SIG-M5 treated with dmso at 0.1 percent for 504 hours (cell line): ENCODE results near the gene SLC17A3.
A peak's percentile ranks its signal among the peaks of the same experiment; 100 is the strongest.

Source experiments
- DNase-seq: peaks from one replicate; lab custom pipeline; 2025; ENCODE audit not compliant: unreplicated experiment; lab: John Stamatoyannopoulos, UW

SLC17A3 gene

GRCh38 chr6:25892877-25893276 lies 18.8 kb upstream of the SLC17A3 start:
- DNase-seq = no peak

GRCh38 chr6:25889877-25890853 lies 16.1 kb upstream of the SLC17A3 start:
- DNase-seq = peak; percentile 9

- DNase-seq = no peak
Observed at GRCh38 chr6:25888626-25889025, 14.6 kb upstream of the SLC17A3 start.

- DNase-seq = no peak
Observed at GRCh38 chr6:25886066-25886465, 12.0 kb upstream of the SLC17A3 start.

GRCh38 chr6:25883991-25884390 lies 9.9 kb upstream of the SLC17A3 start:
- DNase-seq = no peak

- DNase-seq = no peak
Observed at GRCh38 chr6:25883536-25883935, 9.5 kb upstream of the SLC17A3 start.

- no peak for DNase-seq
Observed at GRCh38 chr6:25882051-25882496, 8.0 kb upstream of the SLC17A3 start.

- no peak for DNase-seq
Observed at GRCh38 chr6:25880601-25881000, 6.6 kb upstream of the SLC17A3 start.

GRCh38 chr6:25878721-25879322 lies 4.8 kb upstream of the SLC17A3 start:
- DNase-seq = no peak

- DNase-seq = no peak
Observed at GRCh38 chr6:25875926-25876602, 2.0 kb upstream of the SLC17A3 start.

- DNase-seq = no peak
Observed at GRCh38 chr6:25875563-25875905, 1.5 kb upstream of the SLC17A3 start.

GRCh38 chr6:25874822-25875562 lies 949 bp upstream of the SLC17A3 start:
- peak; percentile 16 for DNase-seq

GRCh38 chr6:25872814-25873213 lies 1.2 kb downstream of the SLC17A3 start:
- DNase-seq = no peak

- DNase-seq = no peak
Observed at GRCh38 chr6:25869840-25870239, 4.2 kb downstream of the SLC17A3 start.

- DNase-seq = no peak
Observed at GRCh38 chr6:25868436-25869183, 5.4 kb downstream of the SLC17A3 start.

- DNase-seq = no peak
Observed at GRCh38 chr6:25866011-25866410, 8.0 kb downstream of the SLC17A3 start.

- no peak for DNase-seq
Observed at GRCh38 chr6:25863360-25863759, 10.7 kb downstream of the SLC17A3 start.

GRCh38 chr6:25862199-25862598 lies 11.8 kb downstream of the SLC17A3 start:
- no peak for DNase-seq

GRCh38 chr6:25852756-25853155 lies 21.3 kb downstream of the SLC17A3 start:
- DNase-seq = no peak

- DNase-seq = no peak
Observed at GRCh38 chr6:25851961-25852360, 22.1 kb downstream of the SLC17A3 start.
